Esophagus muscularis mucosa (tissue), 4 donors: ENCODE measurements around the gene MAP2K5. TPM values are rescaled to one million over a fixed set of nuclear protein-coding genes. Genes with fewer than 3 reads are reported as not detected.

ENCODE experiments used
- DNase-seq: peaks from one replicate; pipeline ENCODE4 v3.0.0-alpha.2; 2017; ENCODE audit errors: extremely low spot score
- H3K27ac ChIP-seq, 4 donors: fragments of 200-600 bp; sonication (generic); replicated peaks in 1 of 4; 1 replicate in 3 of 4; 2 replicates in 1 of 4; pipeline ENCODE4 v1.5.1; 2016 to 2019; ENCODE audit warnings: mild to moderate bottlenecking in 1 of 4
- H3K27me3 ChIP-seq, 4 donors: fragments of 200-600 bp; sonication (generic); one replicate each; pipeline versions ENCODE4 v1.5.1 to v1.6.0; 2016 to 2019
- H3K36me3 ChIP-seq, 4 donors: fragments of 200-600 bp; sonication (generic); one replicate each; pipeline ENCODE4 v1.5.1; 2016 to 2019
- H3K4me1 ChIP-seq, 4 donors: fragments of 200-600 bp; sonication (generic); one replicate each; pipeline ENCODE4 v1.5.1; 2016 to 2019
- H3K4me3 ChIP-seq, 4 donors: fragments of 200-600 bp; sonication (generic); 1 replicate in 2 of 4; 2 replicates in 2 of 4; pipeline ENCODE4 v1.5.1; 2016 to 2019; ENCODE audit warnings: mild to moderate bottlenecking in 4 of 4, moderate library complexity in 1 of 4
- H3K9me3 ChIP-seq, 4 donors: fragments of 200-600 bp; sonication (generic); 1 replicate in 3 of 4; 2 replicates in 1 of 4; pipeline ENCODE4 v1.5.1; 2016 to 2019
- CTCF ChIP-seq, 3 experiments: fragments of 200-600 bp in 2 of 3; fragments of 450-650 bp in 1 of 3; sonication (generic) in 2 of 3; IDR thresholded peaks; one replicate each; pipeline ENCODE4 v1.5.1; 2017 to 2019; ENCODE audit warnings: antibody characterized with exemption in 3 of 3, mild to moderate bottlenecking in 2 of 3, moderate library complexity in 1 of 3
- EP300 ChIP-seq: sonication (generic); formaldehyde crosslinking; IDR thresholded peaks from one replicate; pipeline ENCODE4 v1.6.1; 2017; ENCODE audit warnings: antibody characterized with exemption
- POLR2A ChIP-seq: fragments of 450-650 bp; IDR thresholded peaks from one replicate; pipeline ENCODE4 v1.6.1; 2017; ENCODE audit warnings: antibody characterized with exemption, moderate library complexity, mild to moderate bottlenecking, low read depth
- POLR2AphosphoS5 ChIP-seq, 2 donors: sonication (generic); formaldehyde crosslinking; IDR thresholded peaks; one replicate each; pipeline ENCODE4 v1.6.1; 2017; ENCODE audit warnings: antibody characterized with exemption in 2 of 2
- WGBS: methylation state at CpG from one replicate; pipeline ENCODE4 v1.1.5; 2018; 5-methylcytosine and 5-hydroxymethylcytosine counted together
- intact Hi-C: fragments of 100-400 bp; cut with DNase I; formaldehyde crosslinking; loops from one replicate; pipeline ENCODE4 v1.15.1; 2023
- total RNA-seq, 4 donors: library from RNA; depleted of rRNA; stranded (reverse); fragments of >200 nt; gene quantifications; one replicate each; pipeline versions ENCODE4 v1.1.0 to v1.2.1, GENCODE V29; 2016

Gene MAP2K5
- total RNA-seq, 4 donors from 2014 or later: 7.8 to 11.9 (median 10.6) TPM

GRCh38 chr15:67544475-67544874, 2.0 kb downstream of the MAP2K5 start:
- H3K4me3 ChIP-seq: no peak overlapping the region
- WGBS: 74% methylated on average over 3 of the region's 3 CpGs
- H3K9me3 ChIP-seq: no peaks in the 10 kb centered on the region
- peaks cover 0 to 7% (median 0%) of the 10 kb centered on the region in 4 donors for H3K36me3 ChIP-seq
- DNase-seq: no peak
- H3K27me3 ChIP-seq: no peaks in the 10 kb centered on the region
- peaks cover 28 to 60% (median 43%) of the 10 kb centered on the region in 4 donors for H3K4me1 ChIP-seq
- no peak overlapping the region for H3K27ac ChIP-seq
- intact Hi-C loops: loop anchor here (10.0 kb wide), 1 partner anchor 290 kb away; no protein-coding TSS in a partner anchor
- TF ChIP-seq EP300: no peak

GRCh38 chr15:67545864-67546263, 3.4 kb downstream of the MAP2K5 start:
- Histone ChIP-seq H3K36me3 (peaks cover 0 to 13% (median under 1%) of the 10 kb centered on the region in 4 donors), H3K4me1 (peaks cover 32 to 70% (median 44%) of the 10 kb centered on the region in 4 donors), H3K27ac (no peak overlapping the region), H3K27me3 (no peaks in the 10 kb centered on the region), H3K9me3 (no peaks in the 10 kb centered on the region), H3K4me3 (no peak overlapping the region)
- WGBS: 77% methylated on average over 2 of the region's 3 CpGs
- intact Hi-C loops: loop anchor here (10.0 kb wide), 1 partner anchor 289 kb away; no protein-coding TSS in a partner anchor
- peak; percentile 90 for DNase-seq
- TF ChIP-seq POLR2A: no peak
- TF ChIP-seq CTCF (IDR thresholded peaks at IDR 0.05): no peak
- TF ChIP-seq EP300: no peak
- no peak for TF ChIP-seq POLR2AphosphoS5 (IDR thresholded peaks at IDR 0.05)

- H3K36me3 ChIP-seq: peaks cover 0 to 23% (median 9%) of the 10 kb centered on the region in 4 donors
- no peak for DNase-seq
- no peaks in the 10 kb centered on the region for H3K9me3 ChIP-seq
- TF ChIP-seq POLR2A (no peak), POLR2AphosphoS5 (IDR thresholded peaks at IDR 0.05) (no peak), CTCF (IDR thresholded peaks at IDR 0.05) (no peak), EP300 (no peak)
- intact Hi-C loops: loop anchor here (10.0 kb wide), 1 partner anchor 288 kb away; no protein-coding TSS in a partner anchor
- peaks cover 27 to 65% (median 38%) of the 10 kb centered on the region in 4 donors for H3K4me1 ChIP-seq
- 86% methylated on average over 2 of the region's 2 CpGs for WGBS
- H3K27me3 ChIP-seq: no peaks in the 10 kb centered on the region
- no peak overlapping the region for H3K27ac ChIP-seq
- H3K4me3 ChIP-seq: no peak overlapping the region
Observed at GRCh38 chr15:67547064-67547463, 4.6 kb downstream of the MAP2K5 start.

GRCh38 chr15:67547836-67548235, 5.3 kb downstream of the MAP2K5 start:
- Histone ChIP-seq H3K36me3 (peaks cover 0 to 23% (median 12%) of the 10 kb centered on the region in 4 donors), H3K9me3 (no peaks in the 10 kb centered on the region), H3K4me1 (peaks cover 27 to 64% (median 38%) of the 10 kb centered on the region in 4 donors), H3K4me3 (no peak overlapping the region), H3K27ac (peak overlapping the region in 2 of 4 donors; percentile 29 to 40), H3K27me3 (no peaks in the 10 kb centered on the region)
- intact Hi-C loops: loop anchor here (10.0 kb wide), 1 partner anchor 287 kb away; no protein-coding TSS in a partner anchor
- no peak for TF ChIP-seq POLR2AphosphoS5 (IDR thresholded peaks at IDR 0.05)
- TF ChIP-seq CTCF (IDR thresholded peaks at IDR 0.05): no peak
- no peak for TF ChIP-seq EP300
- TF ChIP-seq POLR2A: no peak
- DNase-seq: no peak
- 76% methylated on average over 3 of the region's 3 CpGs for WGBS

GRCh38 chr15:67548236-67548852, 5.8 kb downstream of the MAP2K5 start:
- DNase-seq: no peak
- 48% methylated on average over 2 of the region's 2 CpGs for WGBS
- H3K9me3 ChIP-seq: no peaks in the 10 kb centered on the region
- no peak for TF ChIP-seq POLR2AphosphoS5 (IDR thresholded peaks at IDR 0.05)
- TF ChIP-seq POLR2A: no peak
- no peak for TF ChIP-seq EP300
- TF ChIP-seq CTCF (IDR thresholded peaks at IDR 0.05): no peak
- no peaks in the 10 kb centered on the region for H3K27me3 ChIP-seq
- peaks cover 25 to 59% (median 34%) of the 10 kb centered on the region in 4 donors for H3K4me1 ChIP-seq
- H3K27ac ChIP-seq: peak overlapping the region in 2 of 4 donors; percentile 29 to 40
- H3K4me3 ChIP-seq: no peak overlapping the region
- H3K36me3 ChIP-seq: peaks cover 0 to 23% (median 14%) of the 10 kb centered on the region in 4 donors
- intact Hi-C loops: loop anchor here (10.0 kb wide), 1 partner anchor 286 kb away; no protein-coding TSS in a partner anchor
